Stimulated activated CD4-positive, alpha-beta T cell treated with anti-CD3 and anti-CD28 coated beads, Interleukin-12 subunit alpha, Interleukin-12 subunit beta, amount 100 ng/mL, for 48 hours (primary cell): Measurements from ENCODE around the gene NOL3.

Experiments used
- DNase-seq, 3 donors: peaks; one replicate each; pipeline ENCODE4 v3.0.0-alpha.2; 2020; ENCODE audit warnings: low read depth in 2 of 3, low spot score in 1 of 3

The NOL3 gene

DNA sequence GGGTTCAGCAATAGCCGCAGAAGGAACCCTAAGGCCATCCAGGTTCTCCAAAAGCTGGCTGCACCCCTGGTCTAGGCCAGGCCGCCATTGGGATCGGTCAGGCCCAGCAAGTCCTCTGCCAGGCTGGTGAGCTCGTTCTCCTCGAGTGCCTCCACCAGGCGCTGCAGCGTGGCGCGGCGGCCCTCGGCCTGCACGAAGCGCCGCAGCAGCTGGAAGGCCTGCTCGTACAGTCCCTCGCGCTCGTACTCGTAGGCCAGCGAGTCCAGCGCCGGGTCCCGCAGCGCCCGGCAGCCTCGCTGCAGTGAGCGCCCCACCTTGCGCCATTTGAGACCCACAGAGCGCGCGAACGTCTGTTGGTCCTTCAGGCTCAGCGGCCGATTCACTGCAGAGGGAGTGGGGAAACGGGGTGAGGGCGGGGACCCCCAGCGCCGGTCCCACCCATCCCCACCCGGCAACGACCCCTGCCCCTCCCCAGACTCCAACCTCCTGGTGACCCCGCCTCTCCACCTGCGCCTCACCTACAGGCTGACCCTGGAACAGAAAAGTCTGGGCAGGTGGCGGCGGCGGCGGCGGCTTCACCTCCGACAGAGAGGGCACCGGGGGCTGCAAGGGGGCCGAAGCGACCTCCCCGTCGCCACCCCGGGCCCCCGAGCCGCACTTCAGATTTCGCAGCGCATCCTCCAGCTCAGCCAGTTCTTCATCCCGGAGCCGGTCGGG is 15.6 kb upstream of the NOL3 start:
- no peak for DNase-seq

DNA sequence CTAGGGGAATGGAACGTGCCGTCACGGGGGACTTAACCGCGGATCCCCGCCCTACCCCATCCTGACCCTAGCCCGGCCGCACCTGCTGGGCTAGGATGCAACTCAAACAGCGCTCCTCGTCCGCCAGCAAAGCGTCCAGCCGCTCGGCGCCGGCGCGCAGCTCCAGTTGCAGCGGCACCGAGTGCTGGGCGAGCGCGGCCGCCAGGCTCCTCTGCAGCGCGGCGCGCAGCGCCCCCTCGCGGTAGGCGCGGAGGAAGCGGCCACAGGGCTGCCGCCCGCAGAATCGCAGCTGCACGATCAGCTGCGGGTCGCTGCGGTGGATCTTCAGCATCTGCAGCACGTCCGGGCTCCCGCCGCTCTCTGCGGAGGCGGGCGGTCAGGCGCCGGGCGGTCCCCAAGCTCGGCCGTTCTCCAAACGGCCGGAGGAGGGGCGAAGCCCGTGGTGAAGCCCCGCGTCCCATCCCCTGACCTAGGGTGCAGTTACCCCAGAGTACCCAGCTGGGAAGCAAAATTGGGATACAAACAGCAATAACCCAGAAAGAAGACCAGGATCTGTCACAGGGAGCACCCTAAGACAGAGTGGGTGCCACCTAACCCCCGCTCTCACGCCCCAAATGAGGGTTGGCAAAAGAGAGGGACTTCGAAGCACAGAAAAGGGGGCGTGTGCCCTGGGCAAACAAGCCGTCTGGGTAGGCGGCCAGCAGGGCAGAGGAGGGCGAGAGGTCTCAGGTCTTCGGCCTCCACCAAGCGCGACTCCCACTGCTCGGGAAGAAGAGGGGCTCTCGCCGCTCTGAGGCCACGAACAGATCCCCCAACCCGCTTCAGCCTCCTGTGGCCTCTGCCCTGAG is 14.8 kb upstream of the NOL3 start:
- DNase-seq: peak in 2 of 3 donors; percentile 69 to 78

DNA sequence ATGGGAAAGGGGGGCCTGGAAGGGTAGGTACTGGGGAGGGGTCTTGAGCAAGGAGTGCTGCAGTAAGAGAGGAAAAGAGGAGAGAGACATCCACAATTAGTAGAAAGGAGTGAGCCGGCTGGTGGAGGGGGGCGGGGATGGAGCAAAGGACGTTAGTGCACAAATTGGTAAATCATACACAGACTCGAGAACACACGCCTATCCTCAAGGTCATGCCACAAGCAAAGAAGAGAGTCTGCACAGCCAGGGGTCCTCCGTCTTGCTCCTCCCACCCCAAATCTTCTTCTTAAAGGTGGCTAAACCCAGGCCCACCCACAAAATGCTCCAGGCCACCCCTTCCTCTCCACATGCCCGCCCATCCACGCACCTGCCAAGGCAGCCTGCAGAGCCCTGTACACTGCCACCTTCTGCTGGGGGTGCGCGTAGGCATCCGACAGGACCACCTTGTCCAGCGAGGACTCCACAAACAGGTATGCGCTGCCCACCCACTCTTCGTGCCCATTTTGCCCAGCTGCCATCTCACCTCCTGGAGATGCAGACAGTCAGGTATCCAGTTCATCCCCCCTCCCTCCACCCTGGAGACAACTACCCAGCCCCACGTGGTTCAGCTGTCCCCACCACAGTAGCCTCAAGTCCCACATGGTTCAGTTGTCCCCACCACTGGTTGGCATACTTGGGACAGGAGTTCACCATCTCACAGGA is 14.0 kb upstream of the NOL3 start:
- DNase-seq: no peak

DNA sequence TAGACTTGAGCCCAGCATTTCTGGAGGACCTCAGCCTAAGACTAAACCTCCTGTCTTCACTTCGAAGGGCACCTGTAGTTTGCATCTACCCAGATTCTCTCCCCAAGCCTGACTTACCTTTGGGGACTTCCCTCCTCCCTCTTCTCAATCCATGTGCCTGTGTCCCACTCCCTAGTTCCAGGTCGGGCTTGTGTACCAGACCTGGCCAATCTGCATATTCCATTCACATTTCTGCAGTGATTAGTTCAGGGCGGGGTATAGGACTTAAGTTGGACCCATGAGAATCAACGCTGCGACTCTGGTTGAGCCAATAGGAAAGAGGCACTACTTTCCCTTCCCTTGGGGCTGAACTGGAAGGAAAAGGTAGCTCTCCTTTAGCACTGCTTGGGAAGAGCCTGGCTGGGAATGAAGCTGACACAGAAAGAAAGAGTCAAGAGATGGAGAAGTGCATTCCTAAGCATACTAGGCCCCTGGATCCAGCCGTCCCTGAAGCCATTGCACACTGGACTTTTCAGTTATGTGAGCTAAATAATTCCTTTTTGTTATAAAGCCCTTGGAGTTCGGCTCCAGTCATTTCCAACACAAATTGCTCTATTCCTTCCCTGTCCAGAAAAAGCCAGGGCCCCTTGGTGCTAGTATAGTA is 13.1 kb upstream of the NOL3 start:
- DNase-seq: no peak

- DNase-seq: no peak
Measured at GRCh38 chr16:67157892-67158635, 12.3 kb upstream of the NOL3 start.

DNA sequence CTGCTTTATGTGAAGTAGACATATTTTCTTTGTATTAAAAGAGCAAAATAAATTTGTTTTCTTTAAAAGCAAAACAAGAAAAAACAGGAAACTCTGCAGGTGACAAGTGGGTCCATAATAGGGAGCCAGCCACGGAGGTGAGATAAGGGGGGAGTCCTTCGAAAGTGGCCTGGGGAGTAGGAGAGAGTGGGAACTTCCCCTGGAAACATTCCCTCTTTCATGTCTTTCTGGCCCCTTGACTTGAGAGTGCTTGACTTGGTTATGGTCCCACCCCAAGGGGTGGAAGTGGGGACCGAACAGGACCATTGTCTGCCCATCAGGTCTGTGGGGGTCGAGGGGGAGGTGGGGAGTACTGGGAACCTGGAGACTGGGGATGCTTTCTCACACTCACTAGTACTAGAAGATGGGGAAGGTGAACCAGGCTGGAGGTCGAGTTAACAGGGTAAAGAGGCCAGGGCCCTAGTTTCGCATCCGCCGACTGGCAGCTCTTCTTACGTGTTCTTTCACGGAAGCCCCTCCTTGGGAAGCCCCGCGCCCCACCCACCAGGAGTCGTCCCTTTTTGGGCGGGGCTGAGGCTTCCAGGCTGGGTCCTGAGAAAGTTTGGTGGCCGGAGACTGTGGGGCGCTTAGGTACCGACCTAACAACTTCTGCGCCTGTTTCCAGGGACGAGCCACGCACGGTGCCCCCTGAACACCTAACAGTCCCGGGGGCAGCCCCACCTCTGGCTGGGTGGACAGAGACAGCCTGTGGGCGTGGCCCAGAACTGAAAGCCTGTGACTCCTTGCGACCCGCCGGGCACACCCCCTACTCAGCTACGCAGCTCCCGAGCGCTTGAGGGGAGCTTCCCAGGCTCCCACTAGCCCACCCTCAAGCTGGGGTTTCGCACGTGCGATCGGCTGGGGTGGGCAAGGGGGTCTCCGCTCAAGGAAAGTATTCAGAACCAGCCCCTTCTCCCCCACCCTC is 11.4 kb upstream of the NOL3 start:
- DNase-seq: peak; percentile 75 to 79 (median 78)

GRCh38 chr16:67161595-67162058 is 8.7 kb upstream of the NOL3 start:
- no peak for DNase-seq

- DNase-seq: no peak
Measured at GRCh38 chr16:67162506-67163163, 7.7 kb upstream of the NOL3 start.

DNA sequence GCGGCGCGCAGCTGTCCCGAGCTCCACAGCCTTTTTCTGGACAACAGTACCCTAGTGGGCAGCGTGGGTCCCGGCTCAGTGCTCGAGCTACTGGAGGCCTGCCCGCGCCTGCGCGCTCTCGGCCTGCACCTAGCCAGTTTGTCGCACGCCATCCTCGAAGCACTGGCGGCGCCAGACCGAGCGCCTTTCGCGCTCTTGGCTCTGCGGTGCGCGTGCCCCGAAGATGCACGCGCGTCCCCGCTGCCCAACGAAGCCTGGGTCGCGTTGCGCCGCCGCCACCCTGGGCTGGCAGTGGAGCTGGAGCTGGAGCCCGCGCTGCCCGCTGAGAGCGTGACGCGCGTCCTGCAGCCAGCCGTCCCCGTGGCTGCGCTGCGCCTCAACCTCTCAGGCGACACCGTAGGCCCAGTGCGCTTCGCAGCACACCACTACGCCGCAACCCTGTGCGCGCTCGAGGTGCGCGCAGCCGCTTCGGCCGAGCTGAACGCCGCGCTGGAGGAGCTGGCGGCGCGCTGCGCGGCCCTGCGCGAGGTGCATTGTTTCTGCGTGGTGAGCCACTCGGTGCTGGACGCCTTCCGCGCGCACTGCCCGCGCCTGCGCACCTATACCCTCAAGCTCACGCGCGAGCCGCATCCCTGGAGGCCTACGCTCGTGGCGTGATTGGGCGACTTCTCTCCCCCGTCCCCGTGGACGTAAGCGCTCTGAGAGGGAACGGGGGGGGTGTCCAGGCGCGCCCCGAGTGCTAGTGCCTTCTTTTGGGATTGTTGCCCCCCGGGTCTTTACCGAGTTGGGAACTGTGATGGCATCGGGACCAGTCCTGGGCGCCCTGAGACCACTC is 7.0 kb upstream of the NOL3 start:
- DNase-seq: no peak

DNA sequence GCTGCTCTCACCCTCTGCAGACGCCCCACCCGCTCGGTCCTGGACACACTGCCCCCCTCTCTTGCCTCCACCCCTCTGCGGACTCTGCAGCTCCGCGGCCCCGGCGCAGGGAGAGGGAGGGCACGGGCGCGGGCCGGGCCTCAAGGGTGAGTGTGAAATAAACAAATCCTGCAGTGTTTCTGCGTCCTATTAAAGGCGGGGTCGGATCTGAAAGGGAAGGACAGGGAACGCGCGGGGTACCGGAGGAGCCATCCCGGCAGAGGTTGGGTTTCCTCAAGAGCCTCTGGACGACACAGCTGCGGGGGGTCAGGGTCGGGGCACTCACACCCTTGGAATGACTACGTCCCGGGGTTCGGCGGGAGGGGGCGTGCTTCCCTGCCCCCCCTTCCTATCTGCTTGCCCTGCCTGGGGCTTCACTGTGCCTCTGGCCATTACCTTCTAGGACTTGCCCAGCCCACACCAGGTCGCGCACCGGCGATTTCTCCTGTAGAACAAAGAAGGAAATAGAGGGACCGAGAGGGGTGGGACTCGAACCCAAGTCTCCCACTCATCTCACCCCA is 6.3 kb upstream of the NOL3 start:
- DNase-seq: no peak

DNA sequence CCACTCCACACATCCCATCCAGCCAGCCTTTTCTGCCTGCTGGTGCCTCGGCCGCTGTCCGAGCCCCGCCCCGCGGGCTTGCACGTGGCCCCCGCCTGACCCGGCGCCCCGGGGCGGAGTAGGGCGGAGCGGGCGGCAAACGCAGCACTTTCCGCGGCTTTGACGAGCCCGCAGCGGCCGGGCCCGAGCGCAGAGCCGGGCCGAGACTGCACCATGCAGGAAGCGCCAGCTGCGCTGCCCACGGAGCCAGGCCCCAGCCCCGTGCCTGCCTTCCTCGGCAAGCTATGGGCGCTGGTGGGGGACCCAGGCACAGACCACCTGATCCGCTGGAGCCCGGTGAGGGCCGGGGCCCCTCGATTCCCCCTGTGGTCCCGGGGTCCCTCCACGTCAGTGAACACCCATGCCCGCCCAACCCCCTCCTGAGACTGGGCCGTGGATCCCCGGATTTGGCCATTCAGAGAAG is 5.7 kb upstream of the NOL3 start, which contains the start of gene HSF4:
Gene HSF4 (plus strand): TSS at position 147 of the 463 bp plus-strand sequence. CDS start 67 bp downstream, at position 214.
- DNase-seq: no peak

GRCh38 chr16:67165121-67166078 is 4.9 kb upstream of the NOL3 start:
- no peak for DNase-seq

DNA sequence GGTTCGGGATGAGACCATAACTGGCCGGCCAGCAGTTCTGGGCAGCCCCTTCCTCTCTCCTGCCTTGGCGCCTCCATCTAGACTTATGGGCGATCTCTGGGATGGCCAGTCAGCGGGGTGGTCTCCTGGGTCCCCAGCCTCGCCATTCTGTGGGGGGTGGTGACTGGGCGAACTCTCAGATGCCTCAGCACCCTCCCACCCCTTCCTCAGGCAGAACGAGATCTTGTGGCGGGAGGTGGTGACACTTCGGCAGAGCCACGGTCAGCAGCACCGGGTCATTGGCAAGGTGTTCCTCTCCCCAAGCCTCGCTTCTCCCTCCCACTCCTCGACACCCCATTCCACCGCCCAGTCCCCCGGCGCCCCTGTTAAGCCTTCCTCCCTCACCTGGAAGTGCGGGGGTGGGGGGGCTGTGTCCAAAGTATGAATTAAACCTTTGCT is 4.2 kb upstream of the NOL3 start:
- DNase-seq: no peak

DNA sequence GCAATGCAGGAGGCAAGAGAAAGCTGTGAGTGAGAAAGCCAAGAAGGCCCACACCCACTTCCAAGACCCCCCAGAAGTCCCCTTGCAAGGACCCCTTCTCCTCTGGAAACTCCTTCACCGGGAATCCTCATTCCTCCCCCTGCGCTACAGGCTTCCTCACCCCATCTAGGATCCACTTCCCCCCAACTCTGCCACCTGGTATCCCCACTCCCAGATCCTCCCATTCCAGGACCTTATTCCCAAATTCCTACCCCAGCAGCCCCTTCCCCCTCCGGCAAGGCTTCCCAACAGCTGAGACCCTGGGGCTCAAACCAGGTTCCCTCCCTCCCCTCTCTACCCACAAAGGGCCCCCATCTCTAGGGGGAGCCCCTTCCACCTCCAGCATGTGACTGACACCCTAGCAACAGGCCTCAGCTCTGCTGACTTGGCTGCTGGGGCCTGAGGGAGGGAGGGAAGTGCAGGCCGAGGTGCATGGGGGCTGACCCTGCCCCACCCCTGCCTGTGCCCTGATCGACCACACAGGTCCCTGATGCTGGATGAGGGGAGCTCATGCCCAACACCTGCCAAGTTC is 3.7 kb upstream of the NOL3 start:
- DNase-seq: no peak

GRCh38 chr16:67167588-67167987 is 2.8 kb upstream of the NOL3 start:
- no peak for DNase-seq

GRCh38 chr16:67169011-67169451 is 1.3 kb upstream of the NOL3 start:
- DNase-seq: no peak
